Measurements from ENCODE around the gene LBHD2. TPM values are rescaled to one million over a fixed set of nuclear protein-coding genes. Genes with fewer than 3 reads are reported as not detected.

Gene LBHD2
- total and polyA plus RNA-seq, 2 of the 13 experiments (the other 11 are each of a cell fraction or from before 2014, with no cell fraction given) = 0.67 to 1.00 TPM

DNA sequence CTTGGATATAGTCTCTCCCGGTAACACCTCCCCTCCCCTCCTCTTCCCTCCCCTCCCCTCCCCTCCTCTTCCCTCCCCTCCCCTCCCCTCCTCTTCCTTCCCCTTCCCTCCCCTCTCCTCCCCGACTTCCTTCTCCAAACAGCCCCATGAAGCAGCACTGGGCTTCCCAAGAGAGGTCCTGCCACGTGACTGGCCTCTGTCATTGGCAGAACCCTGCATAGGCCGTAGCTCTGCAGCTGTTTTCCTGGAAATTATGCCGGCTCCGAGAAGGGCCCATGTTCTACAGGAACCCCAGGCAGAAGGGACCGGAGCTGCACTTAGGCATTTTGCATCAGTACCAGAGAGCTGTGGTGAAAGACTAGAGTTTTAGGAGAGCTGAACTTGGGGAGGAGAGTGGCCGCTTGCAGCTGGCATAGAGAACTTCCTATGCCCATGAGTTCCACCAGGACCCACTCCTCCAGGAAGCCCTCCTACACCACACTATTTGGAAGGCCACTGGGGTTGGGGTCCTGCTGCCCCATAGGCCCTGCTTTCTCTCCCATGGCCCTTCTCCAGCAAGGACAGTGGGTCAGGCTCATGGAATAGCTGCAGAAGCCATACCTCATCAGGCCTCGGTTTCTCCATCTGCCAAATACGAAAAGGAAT, 34.1 kb downstream of the LBHD2 start:
- peaks cover 80% of the 10 kb centered on the region for H3K4me1 ChIP-seq (ENCODE audit: insufficient read depth, low read length)
- 6% methylated on average over 9 of the region's 10 CpGs for WGBS (ENCODE audit: low lambda C conversion rate)
- TF ChIP-seq ZNF75D (CRISPR knock-in tag; IDR thresholded peaks at IDR 0.05; ENCODE audit: borderline replicate concordance) = no peak
- TF ChIP-seq POGZ (CRISPR knock-in tag; IDR thresholded peaks at IDR 0.05) = no peak
- TF ChIP-seq TFE3 (CRISPR knock-in tag; IDR thresholded peaks at IDR 0.05) = no peak
- no peak for TF ChIP-seq PLRG1 (conservative IDR thresholded peaks at IDR 0.05)
- TF ChIP-seq, protein P1, sequence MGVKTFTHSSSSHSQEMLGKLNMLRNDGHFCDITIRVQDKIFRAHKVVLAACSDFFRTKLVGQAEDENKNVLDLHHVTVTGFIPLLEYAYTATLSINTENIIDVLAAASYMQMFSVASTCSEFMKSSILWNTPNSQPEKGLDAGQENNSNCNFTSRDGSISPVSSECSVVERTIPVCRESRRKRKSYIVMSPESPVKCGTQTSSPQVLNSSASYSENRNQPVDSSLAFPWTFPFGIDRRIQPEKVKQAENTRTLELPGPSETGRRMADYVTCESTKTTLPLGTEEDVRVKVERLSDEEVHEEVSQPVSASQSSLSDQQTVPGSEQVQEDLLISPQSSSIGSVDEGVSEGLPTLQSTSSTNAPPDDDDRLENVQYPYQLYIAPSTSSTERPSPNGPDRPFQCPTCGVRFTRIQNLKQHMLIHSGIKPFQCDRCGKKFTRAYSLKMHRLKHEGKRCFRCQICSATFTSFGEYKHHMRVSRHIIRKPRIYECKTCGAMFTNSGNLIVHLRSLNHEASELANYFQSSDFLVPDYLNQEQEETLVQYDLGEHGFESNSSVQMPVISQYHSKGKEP (CRISPR knock-in tag; IDR thresholded peaks at IDR 0.05) = no peak
- TF ChIP-seq AGO1 (IDR thresholded peaks at IDR 0.05; ENCODE audit: low read depth, low read length, poor library complexity, severe bottlenecking) = no peak
- TF ChIP-seq ZNF773 (CRISPR knock-in tag; IDR thresholded peaks at IDR 0.05; ENCODE audit: borderline replicate concordance) = no peak
- 0 out of 2 replicates have a peak, but pooled peaks have one; percentile 66 for TF ChIP-seq PCBP1 (IDR thresholded peaks at IDR 0.05; ENCODE audit: borderline replicate concordance, low read depth, low read length)
- TF ChIP-seq ZNF878 (CRISPR knock-in tag; IDR thresholded peaks at IDR 0.05) = no peak
- TF ChIP-seq, protein P2, sequence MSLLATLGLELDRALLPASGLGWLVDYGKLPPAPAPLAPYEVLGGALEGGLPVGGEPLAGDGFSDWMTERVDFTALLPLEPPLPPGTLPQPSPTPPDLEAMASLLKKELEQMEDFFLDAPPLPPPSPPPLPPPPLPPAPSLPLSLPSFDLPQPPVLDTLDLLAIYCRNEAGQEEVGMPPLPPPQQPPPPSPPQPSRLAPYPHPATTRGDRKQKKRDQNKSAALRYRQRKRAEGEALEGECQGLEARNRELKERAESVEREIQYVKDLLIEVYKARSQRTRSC (CRISPR knock-in tag; IDR thresholded peaks at IDR 0.05; ENCODE audit: low read depth) = no peak
- 0 out of 2 replicates have a peak, but pooled peaks have one; percentile 34 for TF ChIP-seq SAP130 (CRISPR knock-in tag; IDR thresholded peaks at IDR 0.05; ENCODE audit: low read depth)
- no peak for TF ChIP-seq GZF1 (CRISPR knock-in tag; IDR thresholded peaks at IDR 0.05)
- TF ChIP-seq ZNF782 (CRISPR knock-in tag; IDR thresholded peaks at IDR 0.05; ENCODE audit: borderline replicate concordance) = no peak
- no peak for TF ChIP-seq CREM (IDR thresholded peaks at IDR 0.05)
- no peak for TF ChIP-seq CREM (CRISPR knock-in tag; IDR thresholded peaks at IDR 0.05)
- no peak for TF ChIP-seq HDAC1 (CRISPR knock-in tag; IDR thresholded peaks at IDR 0.05)
- TF ChIP-seq, protein P3, sequence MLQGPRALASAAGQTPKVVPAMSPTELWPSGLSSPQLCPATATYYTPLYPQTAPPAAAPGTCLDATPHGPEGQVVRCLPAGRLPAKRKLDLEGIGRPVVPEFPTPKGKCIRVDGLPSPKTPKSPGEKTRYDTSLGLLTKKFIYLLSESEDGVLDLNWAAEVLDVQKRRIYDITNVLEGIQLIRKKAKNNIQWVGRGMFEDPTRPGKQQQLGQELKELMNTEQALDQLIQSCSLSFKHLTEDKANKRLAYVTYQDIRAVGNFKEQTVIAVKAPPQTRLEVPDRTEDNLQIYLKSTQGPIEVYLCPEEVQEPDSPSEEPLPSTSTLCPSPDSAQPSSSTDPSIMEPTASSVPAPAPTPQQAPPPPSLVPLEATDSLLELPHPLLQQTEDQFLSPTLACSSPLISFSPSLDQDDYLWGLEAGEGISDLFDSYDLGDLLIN (CRISPR knock-in tag; IDR thresholded peaks at IDR 0.05; ENCODE audit: borderline replicate concordance) = no peak
- TF ChIP-seq SSRP1 (CRISPR knock-in tag; IDR thresholded peaks at IDR 0.05) = no peak
- TF ChIP-seq, protein P4, sequence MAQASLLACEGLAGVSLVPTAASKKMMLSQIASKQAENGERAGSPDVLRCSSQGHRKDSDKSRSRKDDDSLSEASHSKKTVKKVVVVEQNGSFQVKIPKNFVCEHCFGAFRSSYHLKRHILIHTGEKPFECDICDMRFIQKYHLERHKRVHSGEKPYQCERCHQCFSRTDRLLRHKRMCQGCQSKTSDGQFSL (CRISPR knock-in tag; IDR thresholded peaks at IDR 0.05) = no peak
- TF ChIP-seq SATB2 (CRISPR knock-in tag; IDR thresholded peaks at IDR 0.05) = no peak
- no peak for TF ChIP-seq HES4 (CRISPR knock-in tag; IDR thresholded peaks at IDR 0.05; ENCODE audit: borderline replicate concordance)

More for the DNA sequence above, 34.1 kb downstream of the LBHD2 start:
- Histone ChIP-seq H3K79me2 (ENCODE audit: insufficient read depth, low read length) (no peaks in the 10 kb centered on the region), H3K27me3 (ENCODE audit: control insufficient read depth in 1 of 2, insufficient read depth in 2 of 2, low read length in 2 of 2) (peaks cover 0 to 20% of the 10 kb centered on the region in 2 experiments; a peak in 2 of 5 replicates), H2AFZ (ENCODE audit: low read length) (no peak overlapping the region), H3K4me3 (replicated peaks in 1 of 3; ENCODE audit: insufficient read depth in 1 of 3, low read depth in 2 of 3, low read length in 3 of 3) (no peak overlapping the region), H3K27ac (ENCODE audit: extremely low read length, insufficient read depth, low read length) (no peak overlapping the region), H3K9me3 (ENCODE audit: low read length) (no peaks in the 10 kb centered on the region), H4K20me1 (ENCODE audit: insufficient read depth, low read length) (no peaks in the 10 kb centered on the region; the same call in 1 of the 2 replicates), H3K9ac (ENCODE audit: insufficient read depth, low read depth, low read length) (no peak overlapping the region), H3K36me3 (replicated peaks in 1 of 2; ENCODE audit: control insufficient read depth in 1 of 2, insufficient read depth in 2 of 2, low read length in 2 of 2) (no peaks in the 10 kb centered on the region), H3K4me2 (ENCODE audit: low read depth, low read length) (peak overlapping the region; percentile 32)
- ATAC-seq = no peak
- in situ Hi-C loops (cut with HindIII; ENCODE audit: extremely low pct_ligation_motif_present, low pct_unique_long_range_greater_than_20kb) (no loop called here), intact Hi-C loops (cut with micrococcal nuclease; ENCODE audit: unreplicated experiment) (no loop called here)
- no TSS peak for BruUV-seq (replicated peaks)
- ChIA-PET POLR2A (interaction anchor here (0.6 to 1.2 kb wide), 2 partner anchors 13 to 254 kb away, joined by 3 to 5 read pairs; no protein-coding TSS in a partner anchor), CTCF (ENCODE audit: low intra/inter-chr PET ratio, low total read pairs) (interaction anchor here (0.6 kb wide), 1 partner anchor 65 kb away, joined by 3 read pairs; no protein-coding TSS in a partner anchor)
- DNase-seq (ENCODE audit: low spot score) = no peak
- FAIRE-seq = no peak
